ENCODE data around the gene SESN2. TPM values are rescaled to one million over a fixed set of nuclear protein-coding genes. Genes with fewer than 3 reads are reported as not detected.

The SESN2 gene
- total RNA-seq, 1 donor from 2014 or later, result 13.1 TPM

DNA sequence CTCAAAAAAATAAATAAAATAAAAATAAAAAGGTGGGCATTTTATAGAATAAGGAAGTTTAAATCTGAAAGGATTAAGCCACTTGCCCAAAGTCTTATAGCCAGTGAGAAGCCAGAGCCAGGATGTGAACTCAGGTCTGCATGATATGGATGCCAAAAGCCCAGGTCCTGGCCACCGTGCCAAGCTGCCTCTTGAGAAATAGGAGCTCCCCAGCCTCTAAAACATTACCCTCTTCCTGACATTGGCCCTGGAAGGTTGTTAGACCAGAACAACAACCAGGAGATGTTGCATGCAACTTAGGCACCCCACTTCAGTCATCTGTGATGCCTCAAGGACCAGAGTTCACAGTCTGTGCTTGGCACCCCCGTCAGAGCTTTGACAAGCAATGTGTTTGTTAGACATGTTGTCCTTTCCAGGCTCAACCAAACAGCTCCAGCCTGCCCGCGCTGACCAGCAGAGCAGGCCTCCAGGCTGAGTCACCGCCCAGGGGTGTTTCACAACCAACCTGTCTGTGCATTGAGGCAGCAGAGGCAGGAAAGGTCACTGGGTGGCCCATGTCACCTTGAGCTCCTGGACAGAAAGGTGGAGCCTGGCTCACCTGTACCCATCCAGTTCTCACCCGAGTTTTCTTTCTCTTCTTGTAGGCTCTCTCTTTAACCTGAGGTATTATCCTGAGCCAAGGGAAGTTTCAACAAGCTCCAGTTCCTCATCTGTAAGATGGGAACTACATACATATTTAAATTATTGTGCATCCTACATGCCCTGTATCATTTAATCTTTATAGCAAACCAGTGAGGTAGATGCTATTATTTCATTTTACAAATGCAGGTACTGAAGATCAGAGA is 54.6 kb downstream of the SESN2 start:
- Histone ChIP-seq H3K27me3 (ENCODE audit: low read depth) (no peaks in the 10 kb centered on the region), H3K36me3 (no peaks in the 10 kb centered on the region), H3K4me1 (peaks cover 5% of the 10 kb centered on the region), H3K9me3 (no peaks in the 10 kb centered on the region), H3K4me3 (no peak overlapping the region), H3K27ac (peak overlapping the region; percentile 8)
- intact Hi-C loops (cut with DNase I), result no loop called here
- DNase-seq, result peak; percentile 86
- peak; percentile 93 for ATAC-seq
- TF ChIP-seq, protein P1, sequence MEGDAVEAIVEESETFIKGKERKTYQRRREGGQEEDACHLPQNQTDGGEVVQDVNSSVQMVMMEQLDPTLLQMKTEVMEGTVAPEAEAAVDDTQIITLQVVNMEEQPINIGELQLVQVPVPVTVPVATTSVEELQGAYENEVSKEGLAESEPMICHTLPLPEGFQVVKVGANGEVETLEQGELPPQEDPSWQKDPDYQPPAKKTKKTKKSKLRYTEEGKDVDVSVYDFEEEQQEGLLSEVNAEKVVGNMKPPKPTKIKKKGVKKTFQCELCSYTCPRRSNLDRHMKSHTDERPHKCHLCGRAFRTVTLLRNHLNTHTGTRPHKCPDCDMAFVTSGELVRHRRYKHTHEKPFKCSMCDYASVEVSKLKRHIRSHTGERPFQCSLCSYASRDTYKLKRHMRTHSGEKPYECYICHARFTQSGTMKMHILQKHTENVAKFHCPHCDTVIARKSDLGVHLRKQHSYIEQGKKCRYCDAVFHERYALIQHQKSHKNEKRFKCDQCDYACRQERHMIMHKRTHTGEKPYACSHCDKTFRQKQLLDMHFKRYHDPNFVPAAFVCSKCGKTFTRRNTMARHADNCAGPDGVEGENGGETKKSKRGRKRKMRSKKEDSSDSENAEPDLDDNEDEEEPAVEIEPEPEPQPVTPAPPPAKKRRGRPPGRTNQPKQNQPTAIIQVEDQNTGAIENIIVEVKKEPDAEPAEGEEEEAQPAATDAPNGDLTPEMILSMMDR (IDR thresholded peaks at IDR 0.05), result no peak

DNA sequence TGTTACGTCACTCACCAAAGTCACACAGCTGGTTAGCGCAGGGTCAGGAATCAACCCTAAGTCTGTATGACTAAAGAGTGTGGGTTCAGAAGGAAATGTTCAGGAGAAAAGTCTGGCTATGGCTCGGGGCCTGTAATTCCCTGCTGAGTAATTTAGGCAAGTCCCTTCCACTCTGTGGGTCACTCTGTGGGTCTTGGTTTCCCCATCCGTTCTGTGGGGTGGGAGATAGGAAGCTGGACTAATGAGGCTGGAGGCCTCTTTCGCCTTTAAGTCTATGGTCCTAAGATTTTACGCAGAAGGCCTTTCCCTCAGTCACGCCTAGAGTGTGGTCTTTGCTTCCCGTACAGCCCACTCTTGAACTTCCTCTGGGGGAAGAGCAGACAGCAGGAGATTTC is 55.2 kb downstream of the SESN2 start:
- ATAC-seq (peak; percentile 39 to 50), DNase-seq (no peak)
- Histone ChIP-seq H3K27me3 (ENCODE audit: low read depth) (no peaks in the 10 kb centered on the region), H3K27ac (no peak overlapping the region), H3K36me3 (no peaks in the 10 kb centered on the region), H3K9me3 (no peaks in the 10 kb centered on the region), H3K4me1 (peaks cover 5% of the 10 kb centered on the region), H3K4me3 (no peak overlapping the region)
- TF ChIP-seq, protein P1 (IDR thresholded peaks at IDR 0.05), result no peak
- intact Hi-C loops (cut with DNase I), result no loop called here

DNA sequence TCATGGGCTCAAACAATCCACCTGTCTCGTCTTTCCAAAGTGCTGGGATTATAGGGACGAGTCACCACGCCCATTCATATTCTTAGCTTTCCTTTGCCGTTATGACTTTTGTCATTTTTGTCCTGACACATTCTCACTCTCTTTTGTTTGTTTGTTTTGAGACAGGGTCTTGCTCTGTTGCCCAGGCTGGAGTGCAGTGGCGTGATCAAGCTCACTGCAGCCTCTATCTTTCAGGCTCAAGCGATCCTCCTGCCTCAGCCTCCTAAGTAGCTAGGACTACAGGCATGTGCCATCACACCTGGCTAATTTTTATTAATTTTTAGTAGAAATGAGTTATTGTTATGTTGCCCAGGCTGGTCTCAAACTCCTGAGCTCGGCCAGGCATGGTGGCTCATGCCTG is 57.7 kb downstream of the SESN2 start:
- intact Hi-C loops (cut with DNase I), result no loop called here
- Histone ChIP-seq H3K27me3 (ENCODE audit: low read depth) (no peaks in the 10 kb centered on the region), H3K4me3 (no peak overlapping the region), H3K36me3 (no peaks in the 10 kb centered on the region), H3K27ac (no peak overlapping the region), H3K9me3 (no peaks in the 10 kb centered on the region), H3K4me1 (peaks cover 5% of the 10 kb centered on the region)
- DNase-seq (no peak), ATAC-seq (no peak)
- TF ChIP-seq, protein P1 (IDR thresholded peaks at IDR 0.05), result no peak

DNA sequence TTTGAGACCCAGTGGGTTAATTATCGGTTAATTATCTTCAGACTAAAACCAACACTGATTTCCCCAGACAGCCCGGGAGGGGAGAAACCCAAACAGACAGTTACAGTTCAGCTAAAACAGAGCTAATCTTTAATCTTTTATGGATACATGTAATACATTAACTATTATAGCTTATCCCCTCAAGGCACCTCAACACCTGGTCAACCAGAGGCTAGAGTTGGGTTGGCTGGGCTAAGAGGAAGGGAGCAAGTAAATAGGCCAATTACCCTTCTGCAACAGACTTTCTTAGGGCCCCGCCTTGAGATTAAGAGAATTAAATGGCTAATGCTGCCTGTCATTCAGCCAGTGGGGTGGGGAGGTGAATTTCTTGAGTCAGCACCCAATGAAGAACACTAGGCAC is 62.9 kb downstream of the SESN2 start:
- no peak overlapping the region for H3K4me3 ChIP-seq
- no peak for ATAC-seq

DNA sequence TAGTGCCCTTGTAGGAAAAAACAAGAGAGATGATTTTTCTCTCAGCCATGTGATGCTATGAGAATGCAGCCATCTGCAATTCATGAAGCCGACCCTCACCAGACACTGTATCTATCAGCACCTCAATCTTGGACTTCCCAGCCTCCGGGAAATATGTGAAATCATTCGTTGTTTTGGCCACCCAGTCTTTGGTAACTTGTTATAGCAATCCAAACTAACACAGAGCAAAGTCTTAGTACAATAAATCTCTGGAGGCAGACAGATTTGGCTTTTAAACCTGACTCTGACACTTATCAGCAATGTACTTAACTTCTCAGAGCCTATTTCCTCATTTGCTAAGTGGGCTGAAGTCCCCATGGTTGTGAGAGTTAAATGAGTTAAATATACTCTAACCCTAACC is 64.4 kb downstream of the SESN2 start:
- no peak for DNase-seq

More for the DNA sequence above, 62.9 kb downstream of the SESN2 start:
- Histone ChIP-seq H3K9me3 (no peaks in the 10 kb centered on the region), H3K4me1 (no peaks in the 10 kb centered on the region), H3K27ac (no peak overlapping the region), H3K27me3 (ENCODE audit: low read depth) (no peaks in the 10 kb centered on the region), H3K36me3 (no peaks in the 10 kb centered on the region)
- intact Hi-C loops (cut with DNase I), result no loop called here
- no peak for DNase-seq
- TF ChIP-seq, protein P1 (IDR thresholded peaks at IDR 0.05), result no peak

More for the DNA sequence above, 64.4 kb downstream of the SESN2 start:
- Histone ChIP-seq H3K4me3 (no peak overlapping the region), H3K27me3 (ENCODE audit: low read depth) (no peaks in the 10 kb centered on the region), H3K4me1 (peaks cover 6% of the 10 kb centered on the region), H3K36me3 (no peaks in the 10 kb centered on the region), H3K27ac (no peak overlapping the region), H3K9me3 (no peaks in the 10 kb centered on the region)
- TF ChIP-seq, protein P1 (IDR thresholded peaks at IDR 0.05), result no peak
- intact Hi-C loops (cut with DNase I), result no loop called here
- no peak for ATAC-seq

All from lower lobe of right lung (tissue), 2 donors.